ENCODE data around the gene SHISA4.
"Not testable (repeated sequence)": the region's sequence is repeated elsewhere in the genome, so short reads cannot be mapped to it uniquely, and the experiment has no call there.

SHISA4 gene

DNA sequence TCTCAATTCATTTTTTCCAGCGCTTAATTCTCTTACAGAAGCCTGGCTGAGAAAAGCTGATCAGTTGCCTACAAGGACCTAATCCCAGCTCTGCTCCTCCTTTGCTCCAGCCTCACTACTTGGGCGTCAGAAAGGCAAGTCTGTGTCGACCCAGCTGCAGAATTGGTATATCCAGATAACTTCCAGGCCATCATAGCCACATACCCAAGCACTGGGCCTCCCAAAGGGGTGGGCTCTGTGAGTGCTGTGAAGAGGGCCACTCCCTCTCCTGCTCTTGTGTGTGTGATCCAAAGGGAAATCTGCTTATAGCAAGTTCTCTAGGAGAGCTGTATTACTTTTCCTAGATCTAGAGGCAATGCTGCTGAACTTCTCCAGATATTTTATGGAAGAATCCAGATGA lies 39.6 kb downstream of the SHISA4 start:
- DNase-seq (ENCODE audit: low read depth): no peak

GRCh38 chr1:201930137-201930536 lies 41.4 kb downstream of the SHISA4 start:
- no peak for DNase-seq (ENCODE audit: low read depth)

DNA sequence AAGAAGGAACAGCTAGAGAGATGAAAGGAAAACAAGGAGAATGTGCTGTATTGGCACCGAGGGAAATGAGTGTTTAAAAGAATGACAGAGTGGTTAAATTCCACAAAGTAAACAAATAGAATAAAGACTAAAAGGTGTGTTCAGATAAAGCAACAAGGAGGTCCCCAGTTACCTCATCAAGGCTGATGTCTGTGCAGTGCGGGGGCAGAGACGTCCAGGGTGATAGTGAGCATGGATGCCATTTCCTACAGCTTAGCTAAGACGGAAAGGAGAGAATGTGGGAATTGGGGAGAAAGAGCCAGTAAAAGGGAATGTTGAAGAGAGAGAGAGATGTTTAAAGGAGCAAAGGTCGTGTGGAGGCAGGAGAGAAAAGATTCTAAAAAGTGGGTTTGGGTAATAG lies 42.1 kb downstream of the SHISA4 start:
- no peak for DNase-seq (ENCODE audit: low read depth)

- no peak for DNase-seq (ENCODE audit: low read depth)
These were observed 45.2 kb downstream of the SHISA4 start for GRCh38 chr1:201933840-201934430.

- DNase-seq (ENCODE audit: low read depth): peak; percentile 56
These were observed 49.0 kb downstream of the SHISA4 start for GRCh38 chr1:201937624-201938213.

DNA sequence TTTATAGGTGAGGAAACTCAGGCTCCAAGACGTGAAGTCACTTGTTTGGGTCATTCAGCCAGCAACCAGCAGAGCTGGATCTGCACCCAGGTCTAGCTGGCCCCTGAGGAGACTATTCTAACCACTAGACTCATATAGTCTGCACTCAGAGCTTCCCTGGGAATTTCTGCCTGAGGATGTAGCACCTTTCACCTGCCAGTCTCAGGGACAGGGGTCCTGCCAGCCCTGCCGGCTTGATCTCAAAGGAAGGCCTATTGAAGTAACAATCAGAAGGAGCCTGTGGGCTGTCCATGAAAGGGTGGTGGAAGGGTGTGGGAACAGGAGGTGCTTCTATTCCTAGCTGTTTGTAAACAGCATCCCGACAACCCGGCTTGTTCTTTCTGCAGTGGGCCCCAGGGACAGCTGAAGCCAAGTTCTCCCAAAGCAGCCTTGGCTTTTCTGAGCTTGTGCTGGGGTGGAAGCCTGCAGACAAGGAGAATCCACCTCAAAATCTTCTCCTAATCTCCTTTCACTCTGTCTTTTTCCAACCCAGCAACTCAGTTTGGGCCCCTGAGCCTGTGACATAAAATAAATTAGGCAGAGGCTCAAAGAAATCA lies 49.8 kb downstream of the SHISA4 start:
- DNase-seq (ENCODE audit: low read depth): no peak

GRCh38 chr1:201939148-201939547 lies 50.5 kb downstream of the SHISA4 start:
- no peak for DNase-seq (ENCODE audit: low read depth)

DNA sequence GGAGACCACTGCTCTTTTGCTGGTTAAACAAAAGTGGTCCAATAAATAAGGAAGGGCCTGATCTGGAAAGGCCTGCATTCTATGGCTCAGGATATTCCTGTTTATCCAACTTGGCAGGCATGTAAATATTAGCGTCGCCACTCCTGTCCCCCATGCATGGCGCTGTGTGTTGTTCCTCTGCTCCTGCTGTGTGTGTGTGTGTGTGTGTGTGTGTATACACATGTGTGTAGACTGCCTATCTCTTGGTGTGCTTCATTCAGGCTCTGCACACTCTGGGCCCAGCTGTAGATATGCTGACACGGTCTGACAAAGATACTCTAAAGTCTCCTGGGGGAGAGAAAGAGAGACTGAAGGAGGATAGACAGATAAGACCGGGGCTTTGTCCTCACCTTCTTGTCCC lies 50.9 kb downstream of the SHISA4 start:
- DNase-seq (ENCODE audit: low read depth): no peak

DNA sequence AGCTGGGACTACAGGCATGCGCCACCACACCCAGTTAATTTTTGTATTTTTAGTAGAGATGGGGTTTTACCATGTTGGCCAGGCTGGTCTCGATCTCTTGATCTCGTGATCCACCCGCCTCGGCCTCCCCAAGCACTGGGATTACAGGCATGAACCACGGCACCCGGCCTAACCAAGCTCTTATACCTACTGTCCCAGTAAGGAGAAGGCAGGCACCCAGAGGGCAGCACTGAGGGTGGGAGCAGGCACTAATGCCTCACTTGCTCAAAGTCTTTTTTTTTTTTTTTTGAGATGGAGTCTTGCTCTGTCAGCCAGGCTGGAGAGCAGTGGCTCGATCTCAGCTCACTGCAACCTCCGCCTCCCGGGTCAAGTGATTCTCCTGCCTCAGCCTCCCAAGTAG lies 51.6 kb downstream of the SHISA4 start:
- not testable (repeated sequence) for DNase-seq (ENCODE audit: low read depth)

GRCh38 chr1:201941420-201942128 lies 52.9 kb downstream of the SHISA4 start:
- no peak for DNase-seq (ENCODE audit: low read depth)

GRCh38 chr1:201942129-201942495 lies 53.4 kb downstream of the SHISA4 start:
- DNase-seq (ENCODE audit: low read depth): no peak

All from stromal cell of bone marrow (primary cell).